CD4-positive, alpha-beta T cell treated with Interleukin-15 for 4 hours (primary cell): ENCODE measurements around the gene SRPK3.
"Not testable (repeated sequence)": the region's sequence is repeated elsewhere in the genome, so short reads cannot be mapped to it uniquely, and the experiment has no call there.

Source experiments
- DNase-seq: peaks from one replicate; pipeline ENCODE4 v3.0.0-alpha.2; 2020; ENCODE audit warnings: low spot score

SRPK3 gene

DNA sequence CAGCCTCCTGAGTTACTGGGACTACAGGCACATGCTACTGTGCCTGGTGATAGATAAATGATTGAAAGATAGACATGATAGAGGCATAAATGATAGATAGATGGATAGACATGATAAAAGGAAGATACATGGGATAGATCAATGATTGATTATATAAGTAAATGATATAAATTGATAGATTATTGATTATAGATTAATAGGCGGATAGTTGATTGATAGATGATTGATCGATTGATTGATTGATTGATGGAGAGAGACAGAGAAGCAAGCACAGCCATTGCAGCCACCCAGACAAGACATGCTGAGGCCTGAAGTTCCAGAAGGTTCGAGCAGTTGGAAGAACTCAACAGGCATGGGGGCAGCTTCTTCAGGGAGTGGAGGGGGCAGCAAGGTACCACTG lies 34.5 kb upstream of the SRPK3 start:
- no peak for DNase-seq

DNA sequence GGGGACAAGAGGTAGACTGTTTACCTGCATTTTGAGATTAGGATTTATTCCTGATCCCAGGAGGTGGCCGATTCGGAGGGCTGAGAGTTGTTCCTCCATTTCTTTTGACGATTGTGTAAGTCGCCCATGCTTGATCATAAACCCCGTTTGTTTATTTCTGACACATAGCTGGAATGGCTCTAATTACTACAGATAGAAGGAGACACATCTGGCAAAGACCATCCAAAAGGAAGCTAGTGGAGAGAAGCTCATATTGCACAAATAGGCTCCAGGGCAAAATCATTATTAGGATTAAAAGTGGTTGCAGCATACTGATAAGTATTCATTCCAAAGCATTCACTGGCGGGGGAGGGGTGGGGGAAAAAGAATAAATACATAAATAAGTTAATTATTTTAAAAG lies 33.9 kb upstream of the SRPK3 start:
- not testable (repeated sequence) for DNase-seq

DNA sequence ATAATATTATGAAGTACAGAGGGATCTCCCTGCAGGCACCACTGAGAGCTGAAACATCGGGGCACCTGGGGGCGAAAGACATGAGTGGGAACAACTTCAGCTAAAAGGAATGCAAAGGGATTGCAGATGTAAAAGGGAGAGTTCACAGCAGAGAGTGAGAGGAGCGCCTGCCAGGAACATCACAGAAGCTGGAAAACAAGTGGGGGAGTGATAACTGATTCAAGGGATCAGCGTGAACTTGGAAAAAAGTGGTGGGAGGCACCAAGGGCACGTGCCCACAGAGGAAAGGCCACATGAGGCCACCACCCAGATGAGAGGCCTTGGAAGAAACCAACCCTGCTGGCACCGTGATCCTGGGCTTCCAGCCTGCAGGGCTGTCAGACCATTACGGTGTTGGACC lies 31.8 kb upstream of the SRPK3 start:
- DNase-seq, result not testable (repeated sequence)

DNA sequence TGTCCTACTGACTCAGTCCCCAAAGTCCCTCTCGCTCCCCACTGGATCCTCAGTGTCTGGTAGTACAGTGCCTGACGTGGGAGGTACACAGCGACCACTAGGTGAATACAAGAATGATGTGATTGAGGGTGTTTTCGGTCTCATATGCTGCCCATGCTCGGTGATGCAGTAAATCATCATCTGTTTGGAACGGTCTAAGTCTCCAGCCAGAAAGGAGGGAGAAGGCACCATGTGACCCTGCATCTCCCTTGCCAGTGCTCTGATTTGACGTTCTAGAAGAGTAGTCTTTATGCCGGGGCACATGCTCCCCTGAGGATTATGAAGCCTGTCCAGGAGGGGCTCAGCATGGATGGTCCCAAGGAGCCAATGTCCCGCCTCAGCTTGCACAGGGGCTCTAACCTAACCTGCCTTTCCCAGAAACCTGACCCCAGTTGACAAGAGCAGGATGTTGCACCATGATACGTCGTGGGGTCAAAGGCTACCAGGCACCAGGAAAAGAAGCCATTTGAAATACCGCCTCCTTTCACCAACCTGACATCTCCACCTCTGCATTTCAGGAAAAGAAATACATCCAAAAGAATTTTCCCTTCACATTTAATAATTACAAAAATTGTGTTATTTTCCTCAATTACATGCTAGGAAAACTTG lies 30.6 kb upstream of the SRPK3 start:
- DNase-seq, result no peak

DNA sequence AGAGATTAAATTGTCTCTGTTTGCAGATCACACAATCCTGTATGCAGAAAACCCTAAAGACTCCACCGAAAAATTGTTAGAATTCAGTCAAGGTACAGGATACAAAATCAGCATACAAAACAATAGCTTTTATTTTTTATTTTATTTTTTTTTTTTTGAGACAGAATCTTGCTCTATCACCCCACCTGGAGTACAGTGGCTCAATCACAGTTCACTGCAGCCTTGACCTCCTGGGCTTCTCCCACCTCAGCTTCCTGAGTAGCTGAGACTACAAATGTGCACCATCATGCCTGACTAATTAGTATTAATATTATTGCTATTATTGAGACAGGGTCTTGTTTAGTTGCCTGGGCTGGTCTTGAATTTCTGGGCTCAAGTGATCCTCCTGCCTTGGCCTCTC lies 25.7 kb upstream of the SRPK3 start:
- no peak for DNase-seq

DNA sequence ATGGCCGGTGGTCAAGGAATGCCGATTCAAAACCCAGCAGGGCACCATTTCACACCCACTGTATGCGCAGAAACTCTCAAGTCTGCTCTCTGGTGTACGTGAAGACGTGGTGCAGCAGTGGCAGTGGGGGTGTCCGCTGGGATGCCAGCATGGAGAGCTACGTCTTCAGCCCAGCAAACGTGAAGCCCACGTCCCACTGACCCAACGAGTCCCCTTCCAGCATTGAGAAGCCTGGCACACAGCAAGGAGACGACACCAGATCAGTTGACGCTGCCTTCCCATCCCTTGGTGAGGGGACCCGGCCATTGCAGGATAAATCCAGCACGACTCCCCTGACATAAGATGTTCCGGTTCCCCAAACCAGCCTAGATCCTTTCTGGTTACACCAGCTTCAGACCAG lies 19.0 kb upstream of the SRPK3 start:
- no peak for DNase-seq

DNA sequence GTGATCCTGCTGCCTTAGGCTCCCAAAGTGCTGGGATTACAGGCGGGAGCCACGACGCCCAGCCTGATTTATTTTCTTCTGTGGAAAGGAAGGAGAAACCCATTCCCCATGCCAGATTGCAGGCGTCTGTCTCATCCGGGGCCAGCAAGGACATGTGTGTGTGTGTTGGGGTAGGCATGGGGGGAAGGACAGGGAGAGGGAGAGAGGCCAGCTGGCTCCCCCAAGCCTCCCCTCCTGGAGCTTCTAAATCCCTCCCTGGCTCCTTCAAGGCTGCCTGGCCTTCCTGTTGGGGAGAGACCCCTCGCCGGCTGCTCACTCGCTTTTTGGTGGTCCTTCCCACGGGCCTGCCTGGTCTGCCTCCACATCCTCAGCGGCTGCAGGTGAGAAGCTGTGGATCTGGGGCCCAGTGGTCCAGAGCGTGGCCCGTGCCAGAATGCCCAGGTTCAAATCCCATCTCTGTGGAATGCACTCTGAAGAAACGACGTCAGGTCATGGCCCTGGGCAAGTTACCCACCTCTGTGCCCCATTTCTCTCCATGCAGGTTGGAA lies 18.1 kb upstream of the SRPK3 start:
- DNase-seq, result no peak

- no peak for DNase-seq
Observed at GRCh38 chrX:153763298-153763932, 17.4 kb upstream of the SRPK3 start.

DNA sequence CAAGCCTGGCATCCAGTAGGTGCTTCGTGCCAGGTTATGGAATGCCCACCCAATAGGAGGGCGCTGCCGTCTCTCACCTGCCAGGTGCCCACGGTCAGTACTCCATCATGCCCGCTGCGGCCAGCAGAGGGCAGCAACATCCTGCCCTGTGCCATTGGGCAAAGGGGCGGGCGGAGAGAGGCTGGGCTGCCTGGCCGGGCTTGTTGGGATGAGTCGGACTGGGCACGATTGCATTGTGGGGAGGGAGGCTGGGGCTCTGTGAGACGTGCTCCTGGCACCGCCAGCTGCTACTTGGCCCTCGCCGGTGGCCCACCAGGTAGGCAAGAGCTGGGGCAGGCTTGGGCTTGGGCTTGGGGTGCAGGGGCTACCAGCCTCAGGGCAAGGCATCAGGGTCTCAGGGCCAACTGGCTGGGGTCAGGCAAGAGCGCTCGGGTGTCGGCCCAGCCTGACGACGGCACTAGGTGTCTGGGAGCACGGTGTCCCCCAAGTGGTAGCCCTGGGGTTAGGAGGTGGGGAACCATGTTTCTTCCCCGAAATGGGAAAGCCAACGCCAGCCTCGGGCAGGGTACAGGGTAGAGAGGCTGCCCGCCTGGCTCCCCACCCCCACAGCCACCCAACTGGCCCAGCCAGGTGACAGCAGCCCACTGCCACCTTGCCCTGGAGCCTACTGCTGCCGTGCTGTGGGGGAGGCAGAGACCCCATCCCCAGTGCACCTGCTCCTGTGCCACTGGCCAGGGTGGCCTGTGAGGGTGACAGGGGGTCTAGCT lies 16.7 kb upstream of the SRPK3 start, which contains the start of gene PLXNB3:
TSS of gene PLXNB3 (plus strand) at position 261 of the 767 bp plus-strand sequence. CDS start 1,287 bp downstream, outside the sequence.
- peak; percentile 73 for DNase-seq

DNA sequence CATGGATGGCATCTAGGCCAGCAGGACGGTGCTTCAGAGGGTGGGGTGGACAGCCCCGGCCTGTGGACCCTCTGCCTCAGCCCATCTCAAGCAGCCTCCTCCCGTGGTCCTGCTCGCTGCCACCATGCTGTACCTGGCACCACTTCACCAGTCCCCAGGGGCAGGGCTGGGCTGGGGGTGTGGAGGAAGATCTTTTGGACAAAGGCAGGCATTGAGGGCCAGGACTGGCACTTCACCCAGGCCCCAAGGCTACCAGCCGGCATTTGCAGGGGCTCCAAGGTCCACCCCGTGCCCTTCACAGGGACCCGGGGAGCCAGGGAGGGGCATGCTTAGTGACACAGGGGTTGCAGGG lies 16.1 kb upstream of the SRPK3 start:
- no peak for DNase-seq

GRCh38 chrX:153765138-153766079 lies 15.4 kb upstream of the SRPK3 start:
- no peak for DNase-seq

DNA sequence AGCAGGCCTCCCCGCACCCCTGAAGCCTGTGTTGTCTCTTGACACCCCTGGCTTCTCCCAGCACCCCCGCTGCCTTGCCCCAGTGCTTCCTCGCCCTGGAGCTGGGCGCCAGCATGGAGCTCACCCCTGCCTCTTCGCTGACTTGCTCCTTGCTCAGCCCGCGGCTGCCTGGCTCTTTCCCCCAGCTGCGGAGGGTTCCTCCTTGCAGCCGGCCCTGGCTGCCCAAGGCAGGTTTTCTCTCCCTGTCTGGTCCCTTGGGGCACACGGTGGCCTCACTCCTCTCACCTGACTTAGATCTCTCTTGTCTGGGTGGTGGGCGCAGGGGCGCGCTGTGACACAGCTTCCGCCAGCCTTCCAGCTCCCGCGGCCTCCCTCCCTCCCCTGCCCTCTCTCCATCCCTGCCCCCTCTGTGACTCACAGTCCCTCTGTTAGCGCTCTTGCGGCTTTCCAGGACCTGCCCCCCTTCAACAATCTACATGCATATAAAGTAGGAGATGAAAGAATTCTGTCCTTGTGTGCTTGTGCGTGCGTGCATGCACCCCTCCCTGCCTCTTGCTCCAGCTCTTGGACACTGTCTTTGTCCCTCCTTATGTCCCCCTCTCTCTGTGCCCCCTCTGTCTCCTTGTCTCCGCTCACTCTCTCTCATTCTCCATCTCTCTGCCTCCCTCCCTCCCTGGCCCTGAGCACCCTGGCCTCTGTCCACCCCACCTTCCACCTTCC lies 14.6 kb upstream of the SRPK3 start:
- DNase-seq, result peak; percentile 13

GRCh38 chrX:153766871-153767673 lies 13.8 kb upstream of the SRPK3 start:
- DNase-seq, result no peak

- DNase-seq, result no peak
Observed at GRCh38 chrX:153767674-153768055, 13.2 kb upstream of the SRPK3 start.

- no peak for DNase-seq
Observed at GRCh38 chrX:153768311-153769157, 12.3 kb upstream of the SRPK3 start.

DNA sequence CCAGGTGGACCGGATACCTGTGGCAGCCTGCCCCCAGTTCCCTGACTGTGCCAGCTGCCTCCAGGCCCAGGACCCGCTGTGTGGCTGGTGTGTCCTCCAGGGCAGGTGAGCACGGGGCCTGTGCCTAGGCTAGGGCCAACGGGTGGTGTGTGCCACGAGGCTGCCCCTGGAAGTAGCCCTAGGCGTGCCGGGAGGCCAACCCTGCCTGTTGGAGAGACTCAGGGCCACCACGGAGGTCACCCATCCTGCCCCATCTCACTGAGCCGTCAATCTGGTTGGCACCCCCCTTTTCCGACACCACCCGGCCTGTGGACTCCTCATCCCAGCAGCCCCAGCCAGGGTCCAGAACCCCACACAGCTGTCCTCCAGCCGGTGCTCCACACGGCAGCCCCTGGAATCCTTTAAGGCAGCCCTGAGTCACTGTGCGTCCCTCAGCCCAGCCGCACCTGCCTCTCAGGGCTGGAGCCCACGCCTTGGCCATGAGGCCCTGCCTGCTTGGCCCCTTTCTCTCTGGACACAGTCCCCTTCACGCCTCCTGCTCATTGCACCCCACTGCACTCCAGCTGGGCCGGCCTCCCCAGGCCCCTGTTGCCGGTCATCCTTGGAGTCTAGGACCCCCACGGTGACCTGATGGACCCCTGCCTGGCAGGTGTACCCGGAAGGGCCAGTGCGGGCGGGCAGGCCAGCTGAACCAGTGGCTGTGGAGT lies 11.5 kb upstream of the SRPK3 start:
- DNase-seq, result no peak

DNA sequence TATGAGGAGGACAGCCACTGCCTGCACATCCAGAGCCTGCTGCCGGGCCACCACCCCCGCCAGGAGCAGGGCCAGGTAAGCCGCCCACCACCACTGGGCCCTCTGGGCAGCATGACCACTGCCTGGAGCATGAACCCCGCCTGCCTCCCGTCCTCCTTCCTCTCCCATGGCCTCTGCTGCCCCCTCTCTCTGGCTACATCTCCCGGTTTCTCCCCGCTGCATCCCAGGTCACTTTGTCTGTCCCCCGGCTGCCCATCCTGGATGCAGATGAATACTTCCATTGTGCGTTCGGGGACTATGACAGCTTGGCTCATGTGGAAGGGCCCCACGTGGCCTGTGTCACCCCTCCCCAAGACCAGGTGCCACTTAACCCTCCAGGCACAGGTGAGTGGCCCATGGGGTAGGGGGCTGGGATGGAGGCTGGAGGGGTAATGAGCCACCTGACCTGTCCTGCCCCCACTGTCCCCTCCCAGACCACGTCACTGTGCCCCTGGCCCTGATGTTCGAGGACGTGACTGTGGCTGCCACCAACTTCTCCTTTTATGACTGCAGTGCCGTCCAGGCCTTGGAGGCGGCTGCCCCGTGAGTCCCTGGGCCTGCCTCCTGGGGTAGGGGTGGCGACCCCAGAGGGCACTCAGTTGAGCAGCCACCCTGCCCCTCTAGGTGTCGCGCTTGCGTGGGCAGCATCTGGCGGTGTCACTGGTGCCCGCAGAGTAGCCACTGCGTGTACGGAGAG lies 10.8 kb upstream of the SRPK3 start:
- DNase-seq, result no peak
